Left hindlimb (tissue), 1 donor: ENCODE data around the gene BANP.
"Not testable (repeated sequence)": the region's sequence is repeated elsewhere in the genome, so short reads cannot be mapped to it uniquely, and the experiment has no call there.

Source experiments
- DNase-seq: peaks from one replicate; pipeline ENCODE4 v3.0.0-alpha.2; 2018

BANP gene

GRCh38 chr16:88090377-88091175 is 139.3 kb downstream of the BANP start:
- not testable (repeated sequence) for DNase-seq

- DNase-seq: peak; percentile 49
These were observed 140.2 kb downstream of the BANP start for GRCh38 chr16:88091221-88091971.

GRCh38 chr16:88091972-88092302 is 140.7 kb downstream of the BANP start:
- not testable (repeated sequence) for DNase-seq

GRCh38 chr16:88092791-88093555 is 141.7 kb downstream of the BANP start:
- DNase-seq: not testable (repeated sequence)

GRCh38 chr16:88093556-88094252 is 142.5 kb downstream of the BANP start:
- DNase-seq: peak; percentile 84

- not testable (repeated sequence) for DNase-seq
These were observed 143.0 kb downstream of the BANP start for GRCh38 chr16:88094253-88094575.

GRCh38 chr16:88094900-88095299 is 143.7 kb downstream of the BANP start:
- DNase-seq: peak; percentile 3

- peak; percentile 5 for DNase-seq
These were observed 145.4 kb downstream of the BANP start for GRCh38 chr16:88096659-88097058.

- not testable (repeated sequence) for DNase-seq
These were observed 147.7 kb downstream of the BANP start for GRCh38 chr16:88098731-88099562.

GRCh38 chr16:88099563-88099890 is 148.3 kb downstream of the BANP start:
- DNase-seq: no peak

- DNase-seq: not testable (repeated sequence)
These were observed 148.7 kb downstream of the BANP start for GRCh38 chr16:88099956-88100355.

- not testable (repeated sequence) for DNase-seq
These were observed 149.8 kb downstream of the BANP start for GRCh38 chr16:88100801-88101622.

GRCh38 chr16:88101623-88102105 is 150.4 kb downstream of the BANP start:
- DNase-seq: not testable (repeated sequence)

GRCh38 chr16:88102597-88102996 is 151.4 kb downstream of the BANP start:
- no peak for DNase-seq

GRCh38 chr16:88103011-88103410 is 151.8 kb downstream of the BANP start:
- DNase-seq: no peak

- DNase-seq: no peak
These were observed 152.5 kb downstream of the BANP start for GRCh38 chr16:88103581-88104188.

- DNase-seq: not testable (repeated sequence)
These were observed 153.1 kb downstream of the BANP start for GRCh38 chr16:88104363-88104762.

- DNase-seq: not testable (repeated sequence)
These were observed 154.4 kb downstream of the BANP start for GRCh38 chr16:88105574-88106140.

- not testable (repeated sequence) for DNase-seq
These were observed 155.3 kb downstream of the BANP start for GRCh38 chr16:88106566-88106965.

GRCh38 chr16:88108762-88109161 is 157.5 kb downstream of the BANP start:
- DNase-seq: no peak
